Astrocyte (in vitro differentiated cells and primary cell): ENCODE data around the gene DCUN1D1. TPM values are rescaled to one million over a fixed set of nuclear protein-coding genes. Genes with fewer than 3 reads are reported as not detected.
"Not testable (repeated sequence)": the region's sequence is repeated elsewhere in the genome, so short reads cannot be mapped to it uniquely, and the experiment has no call there.

Experiments used
- DNase-seq: peaks from one replicate; pipeline ENCODE4 v3.0.0-alpha.2; 2010; ENCODE audit warnings: low read depth
- FAIRE-seq: peaks from 2 replicates; lab custom pipeline; 2011; peaks lifted over from hg19 to GRCh38; lab: Jason Lieb, UNC
- H2AFZ ChIP-seq: 2 replicates; pipeline ENCODE4 v1.6.0; 2012; ENCODE audit warnings: low read depth, low read length, inconsistent platforms
- H3K27ac ChIP-seq: 2 replicates; pipeline ENCODE4 v1.5.1; 2011; ENCODE audit warnings: low read depth, low read length, inconsistent platforms
- H3K27me3 ChIP-seq: 2 replicates; pipeline ENCODE4 v1.6.0; 2011; ENCODE audit warnings: low read length, inconsistent platforms; ENCODE audit not compliant: insufficient read depth
- H3K36me3 ChIP-seq: 2 replicates; pipeline ENCODE4 v1.5.1; 2011; ENCODE audit warnings: low read length, inconsistent platforms; ENCODE audit not compliant: insufficient read depth
- H3K4me1 ChIP-seq: 2 replicates; pipeline ENCODE4 v1.5.1; 2011; ENCODE audit warnings: low read length, inconsistent platforms; ENCODE audit not compliant: insufficient read depth
- H3K4me2 ChIP-seq: 2 replicates; pipeline ENCODE4 v1.6.0; 2012; ENCODE audit warnings: low read length, inconsistent platforms
- H3K4me3 ChIP-seq: 2 replicates; pipeline ENCODE4 v1.5.1; 2011; ENCODE audit warnings: low read depth, mild to moderate bottlenecking, low read length, inconsistent platforms; ENCODE audit not compliant: insufficient read depth
- H3K79me2 ChIP-seq: 2 replicates; pipeline ENCODE4 v1.6.0; 2012; ENCODE audit warnings: mild to moderate bottlenecking, low read length, inconsistent platforms; ENCODE audit not compliant: insufficient read depth
- H3K9ac ChIP-seq: 2 replicates; pipeline ENCODE4 v1.6.0; 2012; ENCODE audit warnings: mild to moderate bottlenecking, low read length, inconsistent platforms
- H3K9me3 ChIP-seq: 2 replicates; pipeline ENCODE4 v1.5.1; 2012; ENCODE audit warnings: low read depth, mild to moderate bottlenecking, low read length, inconsistent platforms; ENCODE audit not compliant: insufficient read depth
- H4K20me1 ChIP-seq: 2 replicates; pipeline ENCODE4 v1.6.0; 2012; ENCODE audit warnings: low read length, inconsistent platforms; ENCODE audit not compliant: insufficient read depth
- H3K27ac Mint-ChIP-seq: one replicate; pipeline ENCODE4 v1.8.0; 2021; ENCODE audit warnings: mild to moderate bottlenecking, mixed read lengths; ENCODE audit not compliant: unreplicated experiment
- H3K27me3 Mint-ChIP-seq: one replicate; pipeline ENCODE4 v1.8.0; 2021; ENCODE audit warnings: low read depth, mixed read lengths; ENCODE audit not compliant: unreplicated experiment
- H3K36me3 Mint-ChIP-seq: one replicate; pipeline ENCODE4 v1.8.0; 2021; ENCODE audit warnings: low read depth, mixed read lengths; ENCODE audit not compliant: unreplicated experiment
- H3K4me1 Mint-ChIP-seq: one replicate; pipeline ENCODE4 v1.8.0; 2021; ENCODE audit warnings: low read depth, mixed read lengths; ENCODE audit not compliant: unreplicated experiment
- H3K4me3 Mint-ChIP-seq: one replicate; pipeline ENCODE4 v1.8.0; 2021; ENCODE audit warnings: mild to moderate bottlenecking, moderate library complexity, mixed read lengths; ENCODE audit not compliant: unreplicated experiment
- H3K9me3 Mint-ChIP-seq: one replicate; pipeline ENCODE4 v1.8.0; 2021; ENCODE audit warnings: mild to moderate bottlenecking, mixed read lengths; ENCODE audit not compliant: unreplicated experiment
- EZH2 ChIP-seq: IDR thresholded peaks from 2 replicates; pipeline ENCODE4 v1.6.1; 2012; ENCODE audit warnings: mild to moderate bottlenecking, low read length, inconsistent platforms; ENCODE audit not compliant: insufficient read depth
- total RNA-seq: library from RNA; stranded (reverse); gene quantifications from 2 replicates; pipeline ENCODE4 v1.2.1, GENCODE V29; 2021
- TF ChIP-seq, protein P1 (sequence below): IDR thresholded peaks from 2 replicates; pipeline ENCODE4 v1.5.1; 2011; ENCODE audit warnings: low read depth, mild to moderate bottlenecking, inconsistent platforms, low read length, moderate library complexity; ENCODE audit not compliant: insufficient read depth

The DCUN1D1 gene
- total RNA-seq, 1 donor from 2014 or later, result 50.2 TPM

DNA sequence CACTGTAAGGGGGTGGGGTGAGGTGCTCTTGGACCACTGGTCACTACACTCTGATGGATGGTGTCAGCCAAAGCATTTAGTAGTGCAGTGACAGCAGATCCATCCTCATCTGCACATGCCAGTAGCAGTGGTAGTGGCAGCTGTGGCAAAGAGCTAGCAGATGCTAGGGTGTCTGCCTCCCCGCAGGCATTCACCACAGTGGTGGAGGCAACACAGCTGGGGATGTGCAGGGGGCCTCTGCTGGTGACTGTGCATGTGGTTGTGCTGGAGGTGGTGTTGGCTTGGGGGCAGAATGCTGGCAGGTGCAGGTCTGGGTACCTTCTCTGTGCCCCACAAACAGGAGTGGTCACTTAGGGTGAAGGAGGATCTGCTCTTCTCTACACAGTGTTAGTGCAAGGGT lies 19.4 kb upstream of the DCUN1D1 start:
- Histone ChIP-seq H3K4me3 (no peak overlapping the region), H3K9me3 (no peaks in the 10 kb centered on the region), H3K4me1 (no peaks in the 10 kb centered on the region), H4K20me1 (no peaks in the 10 kb centered on the region), H3K27ac (no peak overlapping the region), H3K27me3 (no peaks in the 10 kb centered on the region), H3K4me2 (no peak overlapping the region), H3K9ac (no peak overlapping the region), H2AFZ (no peak overlapping the region), H3K36me3 (no peaks in the 10 kb centered on the region), H3K79me2 (no peaks in the 10 kb centered on the region)
- H3K9me3 Mint-ChIP-seq, result peaks cover 11% of the 10 kb centered on the region
- FAIRE-seq (no peak), DNase-seq (no peak)
- H3K4me3 Mint-ChIP-seq, result no peak overlapping the region
- peaks cover 2% of the 10 kb centered on the region for H3K27me3 Mint-ChIP-seq
- H3K36me3 Mint-ChIP-seq, result peaks cover 2% of the 10 kb centered on the region
- H3K4me1 Mint-ChIP-seq, result no peaks in the 10 kb centered on the region
- no peak overlapping the region for H3K27ac Mint-ChIP-seq
- TF ChIP-seq, protein P1, sequence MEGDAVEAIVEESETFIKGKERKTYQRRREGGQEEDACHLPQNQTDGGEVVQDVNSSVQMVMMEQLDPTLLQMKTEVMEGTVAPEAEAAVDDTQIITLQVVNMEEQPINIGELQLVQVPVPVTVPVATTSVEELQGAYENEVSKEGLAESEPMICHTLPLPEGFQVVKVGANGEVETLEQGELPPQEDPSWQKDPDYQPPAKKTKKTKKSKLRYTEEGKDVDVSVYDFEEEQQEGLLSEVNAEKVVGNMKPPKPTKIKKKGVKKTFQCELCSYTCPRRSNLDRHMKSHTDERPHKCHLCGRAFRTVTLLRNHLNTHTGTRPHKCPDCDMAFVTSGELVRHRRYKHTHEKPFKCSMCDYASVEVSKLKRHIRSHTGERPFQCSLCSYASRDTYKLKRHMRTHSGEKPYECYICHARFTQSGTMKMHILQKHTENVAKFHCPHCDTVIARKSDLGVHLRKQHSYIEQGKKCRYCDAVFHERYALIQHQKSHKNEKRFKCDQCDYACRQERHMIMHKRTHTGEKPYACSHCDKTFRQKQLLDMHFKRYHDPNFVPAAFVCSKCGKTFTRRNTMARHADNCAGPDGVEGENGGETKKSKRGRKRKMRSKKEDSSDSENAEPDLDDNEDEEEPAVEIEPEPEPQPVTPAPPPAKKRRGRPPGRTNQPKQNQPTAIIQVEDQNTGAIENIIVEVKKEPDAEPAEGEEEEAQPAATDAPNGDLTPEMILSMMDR, result no peak
- TF ChIP-seq EZH2, result no peak

DNA sequence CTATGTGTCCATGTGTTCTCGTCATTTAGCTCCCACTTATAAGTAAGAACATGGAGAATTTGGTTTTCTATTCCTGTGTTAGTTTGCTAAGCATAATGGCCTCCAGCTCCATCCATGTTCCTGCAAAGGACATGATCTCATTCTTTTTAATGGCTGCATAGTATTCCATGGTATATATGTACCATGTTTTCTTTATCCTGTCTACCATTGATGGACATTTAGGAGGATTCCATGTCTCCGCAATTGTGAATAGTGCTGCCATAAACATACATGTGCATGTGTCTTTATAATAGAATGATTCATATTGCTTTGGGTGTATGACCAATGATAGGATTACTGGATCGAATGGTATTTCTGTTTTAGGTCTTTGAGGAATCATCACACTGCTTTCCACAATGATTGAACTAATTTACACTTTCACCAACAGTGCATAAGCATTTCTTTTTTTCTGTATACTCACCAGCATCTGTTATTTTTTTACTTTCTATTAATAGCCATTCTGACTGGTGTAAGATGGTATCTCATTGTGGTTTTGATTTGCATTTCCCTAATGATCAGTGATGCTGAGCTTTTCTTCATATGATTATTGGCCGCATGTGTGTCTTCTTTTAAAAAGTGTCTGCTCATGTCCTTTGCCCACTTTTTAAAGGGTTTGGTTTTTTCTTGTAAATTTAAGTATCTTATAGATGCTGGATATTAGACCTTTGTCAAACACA lies 13.3 kb upstream of the DCUN1D1 start:
- H2AFZ ChIP-seq, H3K9ac ChIP-seq, H4K20me1 ChIP-seq, DNase-seq, H3K4me3 ChIP-seq, H3K4me1 Mint-ChIP-seq, H3K27me3 Mint-ChIP-seq, H3K27ac Mint-ChIP-seq, H3K9me3 ChIP-seq, H3K27me3 ChIP-seq, H3K4me3 Mint-ChIP-seq, FAIRE-seq, H3K36me3 ChIP-seq, H3K36me3 Mint-ChIP-seq, H3K27ac ChIP-seq, H3K4me2 ChIP-seq, H3K79me2 ChIP-seq, H3K4me1 ChIP-seq: not testable (repeated sequence)
- H3K9me3 Mint-ChIP-seq, result peaks cover 11% of the 10 kb centered on the region

DNA sequence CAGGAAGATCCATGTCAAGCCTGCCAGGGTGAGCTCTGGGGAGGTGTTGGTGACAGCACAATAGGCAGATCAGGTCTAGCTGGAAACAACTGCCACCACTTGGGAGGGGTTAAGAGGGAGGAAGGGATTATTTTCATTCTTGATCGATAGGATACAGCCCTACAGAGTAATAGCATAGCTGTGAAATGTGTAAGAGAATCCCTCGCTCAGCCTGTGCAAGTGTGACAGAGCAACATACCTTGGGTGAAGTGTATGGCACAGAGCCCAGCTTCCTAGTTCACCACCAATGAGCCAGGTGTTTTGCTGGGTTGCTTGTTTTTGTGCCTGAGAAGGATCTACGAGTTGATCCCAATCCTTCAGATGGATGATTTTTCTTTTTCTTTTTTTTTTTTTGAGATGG lies 9.2 kb upstream of the DCUN1D1 start:
- H3K36me3 ChIP-seq, result no peaks in the 10 kb centered on the region
- no peak overlapping the region for H2AFZ ChIP-seq
- H4K20me1 ChIP-seq, result no peaks in the 10 kb centered on the region
- TF ChIP-seq, protein P1, result no peak
- no peak for TF ChIP-seq EZH2
- Mint-ChIP-seq H3K4me3 (no peak overlapping the region), H3K27ac (no peak overlapping the region), H3K36me3 (no peaks in the 10 kb centered on the region), H3K9me3 (no peaks in the 10 kb centered on the region), H3K4me1 (no peaks in the 10 kb centered on the region), H3K27me3 (no peaks in the 10 kb centered on the region)
- H3K4me1 ChIP-seq, result no peaks in the 10 kb centered on the region
- no peak overlapping the region for H3K4me2 ChIP-seq
- FAIRE-seq (no peak), DNase-seq (no peak)
- H3K9ac ChIP-seq, result no peak overlapping the region
- no peaks in the 10 kb centered on the region for H3K79me2 ChIP-seq
- no peaks in the 10 kb centered on the region for H3K27me3 ChIP-seq
- no peak overlapping the region for H3K4me3 ChIP-seq
- no peak overlapping the region for H3K27ac ChIP-seq
- no peaks in the 10 kb centered on the region for H3K9me3 ChIP-seq
